GM12891 (cell line): ENCODE results near the gene UBQLN4.

Experiments used
- PAX5 ChIP-seq: IDR thresholded peaks from 2 replicates; pipeline ENCODE4 v1.6.1; 2011; ENCODE audit warnings: low read length, moderate library complexity, mild to moderate bottlenecking; ENCODE audit not compliant: insufficient read depth, severe bottlenecking
- POLR2A ChIP-seq: IDR thresholded peaks from 2 replicates; pipeline ENCODE4 v1.6.1; 2011; ENCODE audit warnings: low read depth, low read length, control low read depth
- POLR2AphosphoS5 ChIP-seq: IDR thresholded peaks from 2 replicates; pipeline ENCODE4 v1.6.1; 2011; ENCODE audit warnings: low read depth, low read length, control low read depth
- SPI1 ChIP-seq: IDR thresholded peaks from 2 replicates; pipeline ENCODE4 v1.6.1; 2011; ENCODE audit warnings: low read depth, low read length, control low read depth
- TAF1 ChIP-seq: IDR thresholded peaks from 2 replicates; pipeline ENCODE4 v1.6.1; 2011; ENCODE audit warnings: low read depth, low read length, control low read depth

DNA sequence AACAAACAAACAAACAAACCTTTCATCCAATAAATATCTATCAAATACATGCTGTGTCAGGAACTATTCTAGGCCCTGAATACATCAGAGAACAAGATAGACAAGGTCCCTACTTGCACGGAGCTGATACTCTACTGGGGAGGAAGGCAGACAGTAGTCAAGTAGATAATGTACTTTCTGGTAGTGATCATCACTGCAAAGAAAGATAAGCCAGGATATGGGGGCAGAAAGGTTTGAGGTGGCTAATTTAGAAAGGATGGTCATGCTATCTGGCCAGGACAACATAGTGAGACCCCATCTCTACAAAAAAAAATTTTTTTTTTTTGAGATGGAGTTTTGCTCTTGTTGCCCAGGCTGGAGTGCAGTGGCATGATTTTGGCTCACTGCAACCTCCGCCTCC is 38.0 kb upstream of the UBQLN4 start:
- TF ChIP-seq POLR2A (no peak), POLR2AphosphoS5 (no peak), PAX5 (no peak), TAF1 (no peak), SPI1 (no peak)
